Stimulated activated CD8-positive, alpha-beta memory T cell treated with anti-CD3 and anti-CD28 coated beads, Interleukin-15, amount 100 ng/mL, for 48 hours (primary cell): ENCODE measurements around the gene KRT32.

ENCODE experiments used
- DNase-seq, 2 donors: peaks; one replicate each; pipeline ENCODE4 v3.0.0-alpha.2; 2020; ENCODE audit warnings: low read depth in 2 of 2

KRT32 gene

DNA sequence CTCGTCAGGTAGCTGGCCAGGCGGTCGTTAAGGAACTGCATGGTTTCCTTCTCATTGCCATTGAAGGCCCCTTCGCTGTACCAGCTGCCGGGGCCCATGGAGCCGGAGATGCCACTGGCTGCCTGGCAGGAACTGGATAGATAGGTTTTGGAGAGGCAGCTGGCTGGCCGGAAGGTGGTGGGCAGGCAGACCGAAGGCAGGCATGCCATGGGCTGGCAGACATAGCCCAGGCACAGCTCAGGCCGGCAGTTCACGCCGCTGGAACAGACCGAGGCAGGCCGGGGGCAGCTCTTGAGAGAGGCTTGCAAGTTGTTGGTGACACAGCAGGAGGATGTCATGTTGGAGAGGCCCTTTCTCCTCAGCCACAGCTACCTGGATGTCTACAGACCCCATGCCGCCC, at the start of gene KRT32:
TSS of gene KRT32 (minus strand) at position 399 of the 400 bp plus-strand sequence. CDS start at position 338, 61 bp downstream.
- no peak for DNase-seq

DNA sequence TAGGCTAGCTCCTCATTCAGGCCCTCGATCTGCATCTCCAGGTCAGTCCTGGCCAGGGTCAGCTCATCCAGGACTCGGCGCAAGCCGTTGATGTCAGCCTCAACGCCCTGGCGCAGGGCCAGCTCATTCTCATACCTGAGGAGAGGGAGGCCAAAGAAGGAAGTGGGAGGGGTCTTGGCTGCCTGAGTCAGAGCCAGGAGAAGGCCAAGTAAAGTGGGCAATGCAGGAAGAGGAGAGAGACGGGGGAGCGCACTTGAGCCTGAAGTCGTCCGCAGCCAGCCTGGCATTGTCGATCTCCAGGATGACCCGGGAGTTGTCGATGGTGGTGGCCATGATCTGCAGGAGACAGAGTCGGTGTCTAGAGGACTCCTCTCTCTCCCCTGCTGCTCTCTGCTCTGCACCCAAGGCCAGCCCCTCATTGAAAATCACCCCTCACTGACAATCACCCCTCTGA, 49.7 kb upstream of the KRT32 start:
- no peak for DNase-seq

DNA sequence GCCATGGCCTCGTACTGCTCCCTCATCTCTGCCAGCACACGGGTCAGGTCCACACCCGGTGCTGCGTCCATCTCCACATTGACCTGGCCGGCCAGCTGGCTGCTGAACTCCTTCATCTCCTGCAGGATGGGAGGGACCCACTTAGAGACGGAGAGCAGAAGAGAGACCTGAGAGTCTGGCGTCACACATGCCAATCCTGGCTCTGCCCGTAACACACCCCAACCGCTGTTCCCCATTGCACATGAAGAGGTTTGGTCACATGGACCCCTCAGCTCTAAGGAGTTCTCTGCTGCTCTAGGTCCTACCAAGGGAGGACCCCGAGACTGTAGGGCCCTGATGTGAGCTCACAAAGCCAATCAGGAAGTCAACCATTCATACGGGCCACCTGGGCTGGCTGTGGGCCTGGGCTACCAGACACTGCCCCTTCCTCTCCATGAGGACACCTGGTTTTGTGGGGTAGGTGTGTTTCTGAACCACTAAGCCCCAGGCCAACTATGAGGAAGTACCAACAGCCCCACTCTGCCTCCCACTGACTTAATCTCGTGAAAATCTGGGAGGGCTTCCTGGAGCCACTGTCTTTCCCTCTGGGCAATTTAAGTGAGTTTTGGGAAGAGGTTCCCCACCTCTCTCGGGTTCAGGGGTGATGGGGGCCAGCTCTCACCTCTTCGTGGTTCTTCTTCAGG, 49.1 kb upstream of the KRT32 start:
- no peak for DNase-seq

DNA sequence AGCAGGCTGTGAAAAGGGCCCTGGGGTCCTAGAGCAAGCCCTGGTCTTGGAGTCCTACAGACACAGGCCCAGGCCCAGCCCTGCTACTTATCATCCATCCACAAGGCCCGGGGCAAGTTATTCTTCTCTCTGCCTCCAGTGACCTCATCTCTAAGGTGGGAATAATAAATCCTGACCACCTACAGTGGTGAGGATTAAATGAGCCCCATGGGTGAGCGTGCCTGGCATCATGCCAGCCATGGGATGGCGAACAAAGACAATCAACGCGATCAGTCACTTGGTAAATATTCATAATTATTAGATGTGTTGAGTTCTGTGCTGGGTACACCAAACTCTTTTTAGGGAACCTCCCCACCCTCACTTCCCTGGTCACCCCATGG, 46.0 kb upstream of the KRT32 start:
- DNase-seq = no peak

DNA sequence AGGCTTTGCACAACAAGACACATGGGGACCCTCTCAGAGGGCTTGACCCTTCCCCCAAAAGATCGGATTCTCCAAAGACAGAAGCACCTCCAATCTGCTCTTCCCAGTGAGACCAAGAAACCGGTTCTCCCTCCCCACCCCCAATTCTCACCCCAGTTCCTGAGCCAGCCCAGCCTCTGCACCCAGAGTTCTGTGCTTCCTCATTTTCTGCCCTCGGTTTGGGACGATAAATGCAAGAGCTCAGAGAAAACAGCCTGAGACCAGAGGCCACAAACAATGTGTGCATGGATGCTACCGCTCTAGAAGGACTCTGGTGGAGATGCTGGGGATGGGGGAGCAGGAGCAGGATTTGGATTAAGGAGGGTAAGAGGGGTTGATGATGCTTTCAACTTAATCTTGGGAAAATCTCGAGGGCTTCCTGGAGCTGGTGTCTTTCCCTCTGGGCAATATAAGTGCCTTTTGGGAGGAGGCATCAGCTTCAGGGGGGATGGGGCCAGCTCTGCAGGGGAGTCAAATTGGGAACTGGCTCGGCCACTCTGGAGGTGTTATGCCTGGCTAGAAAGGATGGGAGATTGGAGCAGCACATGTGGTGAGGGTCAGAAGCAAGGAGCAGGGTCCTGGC, 45.5 kb upstream of the KRT32 start:
- DNase-seq = no peak

DNA sequence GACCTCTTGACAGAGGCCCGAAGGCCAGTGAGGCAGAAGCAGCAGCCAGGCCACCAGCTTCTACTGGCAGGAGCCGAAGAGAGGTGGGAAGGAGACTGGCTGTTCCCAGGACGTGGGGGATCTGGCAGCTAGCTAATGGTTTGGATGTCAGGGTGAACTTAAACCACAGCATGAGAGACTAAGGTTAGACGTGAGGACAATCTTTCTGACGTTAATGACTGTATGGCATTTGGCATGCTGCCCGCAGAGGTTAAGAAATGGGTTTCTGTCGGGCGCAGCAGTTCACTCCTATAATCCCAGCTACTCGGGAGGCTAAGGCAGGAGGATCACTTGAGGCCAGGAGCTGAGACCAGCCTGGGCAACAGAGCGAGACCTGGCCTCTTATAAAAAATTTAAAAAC, 44.5 kb upstream of the KRT32 start:
- no peak for DNase-seq

DNA sequence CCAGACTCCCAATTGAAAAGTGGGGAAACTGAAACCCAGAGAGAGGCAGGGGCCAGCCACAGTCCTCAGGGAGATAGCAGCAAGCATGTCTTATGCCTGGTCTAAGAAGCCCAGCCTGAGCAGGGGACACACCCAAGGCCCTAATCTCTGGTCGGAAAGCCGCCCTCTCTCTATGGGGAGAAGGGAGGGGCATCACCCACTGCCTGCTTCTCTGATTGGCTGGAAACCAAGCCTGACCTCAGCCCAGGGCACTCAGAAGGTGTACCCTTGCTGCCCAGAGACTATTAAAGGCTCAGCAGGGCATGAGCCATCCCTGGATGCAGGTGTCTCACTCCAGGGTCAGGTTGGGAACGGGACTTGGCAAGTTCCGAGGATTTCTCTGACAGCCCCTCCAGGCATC, 43.9 kb upstream of the KRT32 start:
- DNase-seq = no peak

DNA sequence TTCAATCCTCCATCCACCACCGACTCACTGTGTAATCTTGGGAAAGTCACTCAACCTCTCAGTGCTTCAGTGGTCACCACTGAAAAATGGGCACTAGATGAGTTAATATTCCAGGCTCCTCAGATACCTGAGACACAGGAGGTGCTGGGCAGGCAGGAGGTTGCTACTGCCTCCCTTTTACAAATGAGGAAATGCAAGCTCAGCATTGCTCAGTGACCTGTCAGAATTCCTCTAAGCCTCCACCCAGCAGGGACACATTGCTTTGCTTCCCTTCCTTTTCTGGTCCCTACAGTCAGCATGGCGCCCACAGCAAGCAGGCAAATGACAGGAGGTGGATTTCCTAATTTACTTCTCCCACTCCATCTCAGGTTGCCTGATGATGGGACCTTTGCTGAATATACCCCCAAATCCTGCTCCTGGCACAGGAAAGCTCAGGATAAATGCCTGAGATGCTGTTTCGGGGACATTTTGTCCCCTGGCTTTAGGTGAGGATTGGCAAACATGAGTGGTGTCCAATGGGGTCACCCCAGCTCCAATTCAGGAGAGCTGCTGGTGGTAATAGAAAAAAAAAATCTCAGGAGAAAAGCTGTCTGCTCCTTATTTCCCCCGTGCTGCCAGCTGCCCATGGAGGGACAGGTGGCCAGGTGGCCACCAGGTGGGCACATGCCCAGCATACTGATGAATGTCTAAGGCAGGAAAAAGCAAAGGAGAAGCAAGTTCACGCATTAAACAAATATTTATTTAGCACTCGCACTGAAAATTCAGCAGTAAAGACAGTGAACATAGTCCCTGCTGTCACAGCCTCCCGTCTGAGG, 43.3 kb upstream of the KRT32 start:
- no peak for DNase-seq

DNA sequence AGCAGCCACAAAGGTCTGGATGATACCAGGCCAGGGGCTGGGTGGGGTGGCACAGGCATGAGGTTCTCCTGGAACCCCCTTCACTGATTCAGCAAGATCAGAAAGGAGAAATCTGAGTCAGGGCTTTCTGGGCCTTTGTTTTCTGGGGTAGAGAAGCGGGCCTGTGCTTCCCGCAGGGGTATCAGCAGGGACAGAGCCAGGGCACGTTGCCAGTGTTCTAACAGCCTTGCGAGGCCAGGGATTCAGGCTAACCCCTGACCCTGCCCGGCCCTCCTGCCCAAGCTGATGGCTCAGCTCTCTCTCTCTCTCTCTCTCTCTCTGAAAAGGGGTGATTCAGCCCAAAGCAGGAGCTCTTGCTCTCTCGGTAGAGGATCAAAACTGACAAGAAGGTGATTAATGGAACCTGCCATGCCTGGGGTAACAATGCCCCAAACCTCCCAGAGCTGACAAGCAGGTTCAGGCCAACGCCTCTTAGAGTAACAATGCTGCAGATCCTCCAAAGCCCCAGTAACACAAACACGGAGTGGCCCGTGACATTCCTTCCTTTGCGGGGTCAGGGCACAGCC, 40.2 kb upstream of the KRT32 start:
- no peak for DNase-seq

DNA sequence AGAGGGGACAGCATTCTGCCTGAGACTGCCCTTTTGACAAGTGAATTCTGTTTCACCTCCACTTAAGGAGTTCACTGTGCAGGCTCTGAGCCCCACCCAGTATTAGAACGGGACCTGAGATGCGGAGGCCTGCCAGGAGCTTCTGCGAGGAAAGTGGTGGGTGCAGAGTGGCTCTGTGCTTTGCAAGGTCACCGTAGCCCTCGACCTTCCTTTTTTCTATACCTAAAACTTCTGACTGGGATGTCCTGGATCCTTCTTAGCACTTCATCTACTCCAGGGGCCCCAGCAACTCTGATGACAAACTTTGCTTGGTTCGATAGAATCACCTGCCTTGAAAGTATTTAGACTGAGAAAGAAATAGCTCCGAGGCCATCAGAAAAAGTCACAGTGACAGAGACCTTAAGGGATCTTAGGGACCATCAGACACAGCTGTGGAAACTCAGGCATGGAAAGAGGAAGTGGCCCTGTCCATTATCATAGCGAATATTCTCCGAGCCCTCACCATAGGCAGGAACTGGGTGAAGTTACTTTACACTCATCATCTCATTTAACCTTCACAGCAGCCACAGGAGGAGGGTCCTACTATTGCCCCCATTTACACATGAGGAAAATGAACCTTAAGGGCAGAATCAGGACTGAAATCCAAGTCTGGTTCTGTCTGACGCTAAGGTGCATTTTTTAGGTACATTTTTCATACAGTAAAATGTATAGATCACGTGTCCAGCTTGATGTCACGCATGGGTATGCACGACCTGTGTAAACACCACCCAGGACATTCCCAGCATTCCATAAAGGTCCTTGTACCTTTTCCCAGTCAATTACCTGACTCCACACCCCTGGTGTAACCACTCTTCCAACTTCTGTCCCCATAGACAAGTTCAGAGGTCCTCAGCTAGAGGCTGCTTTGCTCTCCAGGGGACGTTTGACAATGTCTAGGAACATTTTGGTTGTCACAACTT, 38.9 kb upstream of the KRT32 start:
- no peak for DNase-seq

DNA sequence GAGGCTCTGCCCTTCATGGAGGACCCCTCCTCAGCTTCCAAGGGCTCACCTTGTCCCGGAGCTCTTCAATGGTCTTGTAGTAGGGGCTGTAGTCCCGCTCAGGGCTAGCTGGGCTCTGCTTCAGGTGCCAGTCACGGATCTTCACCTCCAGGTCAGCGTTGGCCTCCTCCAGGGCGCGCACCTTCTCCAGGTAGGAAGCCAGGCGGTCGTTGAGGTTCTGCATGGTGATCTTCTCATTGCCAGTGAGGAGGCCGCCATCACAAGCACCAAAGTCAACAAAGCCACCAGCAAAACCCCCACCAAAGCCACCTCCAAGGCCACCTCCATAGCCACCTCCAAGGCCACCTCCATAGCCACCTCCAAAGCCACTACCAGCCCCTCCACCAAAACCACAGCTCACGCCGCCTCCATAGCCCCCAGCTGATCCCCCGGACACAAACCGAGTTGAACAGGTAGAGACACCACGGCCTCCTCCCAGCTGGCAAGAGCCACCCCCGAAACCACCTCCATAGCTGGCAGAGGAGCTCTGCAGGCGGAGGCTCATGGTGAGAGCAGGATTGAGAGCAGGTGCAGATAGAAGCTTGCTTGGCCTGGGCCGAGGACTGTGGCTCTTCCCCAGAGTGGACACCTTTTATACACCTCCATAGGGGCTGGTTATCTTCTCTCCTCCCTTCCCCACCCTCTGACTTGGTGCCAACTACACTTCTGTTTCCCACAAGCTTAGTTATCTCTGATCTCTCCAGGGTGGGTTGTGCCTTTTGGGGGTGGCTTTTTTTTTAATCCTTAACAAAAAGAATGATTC, 38.0 kb upstream of the KRT32 start, which contains the start of gene KRT13:
TSS of gene KRT13 (minus strand) at position 606 of the 802 bp plus-strand sequence. CDS start at position 544, 62 bp downstream.
- DNase-seq = no peak

DNA sequence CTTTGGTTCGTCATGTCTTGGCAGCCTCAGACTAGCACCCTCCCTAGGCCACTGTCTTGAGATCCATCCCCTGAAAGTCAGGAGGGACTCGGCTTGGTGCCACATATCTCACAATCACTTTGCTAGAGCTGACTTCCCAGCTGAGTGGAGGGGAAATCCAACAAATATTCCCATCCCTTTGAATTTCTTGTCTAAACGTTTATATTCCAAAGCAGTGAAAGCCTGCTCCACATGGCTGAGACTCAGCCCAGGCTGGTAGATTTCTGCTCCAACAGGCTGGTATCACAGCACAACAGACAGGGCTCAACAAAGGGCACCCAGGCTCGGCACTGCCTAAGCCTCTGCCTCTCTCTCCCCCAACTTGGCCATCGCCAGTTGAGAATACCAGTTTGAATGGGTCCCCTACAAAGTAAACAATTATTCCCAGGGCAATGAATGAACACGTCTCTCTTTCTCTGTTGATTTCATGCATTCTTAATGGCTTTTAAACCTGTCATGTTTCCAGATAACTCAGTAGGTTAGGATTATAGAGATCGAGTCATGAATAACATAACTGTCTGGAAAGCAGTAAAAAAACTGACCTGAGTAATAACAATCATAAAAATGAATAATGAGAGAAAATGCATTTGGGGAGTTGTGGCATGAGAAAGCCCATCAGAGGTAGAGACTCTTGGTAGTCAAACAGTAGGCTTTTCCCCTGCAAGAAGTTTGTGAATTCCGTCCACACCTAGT, 37.2 kb upstream of the KRT32 start:
- DNase-seq = no peak

DNA sequence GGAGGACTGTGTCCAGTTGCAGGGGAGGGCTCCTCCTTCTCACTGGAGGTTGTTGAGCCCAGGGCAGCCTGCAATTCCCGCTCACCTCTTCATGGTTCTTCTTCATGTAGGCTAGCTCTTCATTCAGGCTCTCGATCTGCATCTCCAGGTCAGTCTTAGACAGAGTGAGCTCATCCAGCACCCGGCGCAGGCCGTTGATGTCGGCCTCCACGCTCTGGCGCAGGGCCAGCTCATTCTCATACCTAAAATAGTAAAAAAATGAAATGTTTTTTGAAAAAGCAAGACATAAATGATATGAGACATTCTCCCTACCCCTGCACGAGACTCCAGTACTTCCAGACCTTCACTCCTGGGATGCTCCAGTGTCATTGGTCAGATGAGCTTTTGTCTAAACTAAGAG, 36.0 kb upstream of the KRT32 start:
- no peak for DNase-seq

DNA sequence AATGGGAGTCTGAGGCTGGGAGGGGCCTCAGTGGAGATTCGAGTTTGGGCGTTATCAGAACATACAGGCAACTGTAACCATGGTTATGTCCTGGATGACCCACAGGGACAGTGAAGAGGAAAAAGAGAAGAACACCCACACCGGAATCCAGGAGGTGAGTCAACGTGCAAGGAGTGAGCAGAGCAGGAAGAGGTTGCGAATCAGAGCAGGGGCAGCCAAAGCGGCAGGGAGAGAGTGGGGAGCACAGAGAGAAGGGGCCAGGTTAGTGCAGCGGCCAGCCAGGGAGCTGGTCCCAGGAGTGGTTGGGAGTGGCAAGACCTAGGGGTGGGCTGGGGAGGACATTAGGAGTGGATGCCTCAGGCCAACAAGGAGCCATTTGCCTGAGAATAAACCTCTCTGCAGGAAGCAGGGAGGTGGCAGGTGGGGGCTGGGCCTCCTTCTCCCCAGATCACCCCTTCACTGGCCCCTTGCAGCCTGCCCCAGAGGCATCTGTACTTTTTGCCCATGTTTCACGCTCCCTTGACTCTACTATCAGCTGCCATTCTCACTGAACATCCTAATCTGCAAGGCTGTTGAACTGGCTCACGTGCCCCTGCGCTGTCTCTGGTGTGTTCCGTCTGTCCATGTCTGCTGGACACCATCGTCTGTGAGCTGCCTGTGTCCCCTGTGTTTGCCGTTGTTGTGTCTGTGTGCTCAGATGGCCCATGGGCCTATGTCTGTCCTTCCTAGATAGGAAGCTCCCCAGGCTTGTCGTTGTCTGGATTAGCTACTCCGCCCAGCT, 33.1 kb upstream of the KRT32 start:
- no peak for DNase-seq

DNA sequence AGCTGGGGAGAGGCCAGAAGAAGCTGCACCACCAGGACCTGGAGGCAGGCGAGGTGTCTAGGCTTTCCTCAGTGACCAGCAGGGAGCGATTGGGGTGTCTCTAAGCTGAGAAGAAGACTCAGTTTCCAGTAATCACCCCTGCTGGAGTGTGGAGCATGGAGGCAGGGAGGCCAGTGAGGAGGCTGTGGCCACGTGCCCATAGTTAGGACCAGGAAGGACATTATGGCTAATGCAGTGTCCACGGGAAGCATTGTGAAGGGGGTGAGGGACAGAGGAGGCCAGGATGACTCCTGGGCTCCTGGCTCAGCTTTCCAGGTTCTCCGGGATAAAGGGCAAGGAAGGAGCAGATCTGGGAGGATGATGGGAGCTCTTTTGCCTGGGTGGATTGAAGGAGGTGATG, 32.5 kb upstream of the KRT32 start:
- no peak for DNase-seq

DNA sequence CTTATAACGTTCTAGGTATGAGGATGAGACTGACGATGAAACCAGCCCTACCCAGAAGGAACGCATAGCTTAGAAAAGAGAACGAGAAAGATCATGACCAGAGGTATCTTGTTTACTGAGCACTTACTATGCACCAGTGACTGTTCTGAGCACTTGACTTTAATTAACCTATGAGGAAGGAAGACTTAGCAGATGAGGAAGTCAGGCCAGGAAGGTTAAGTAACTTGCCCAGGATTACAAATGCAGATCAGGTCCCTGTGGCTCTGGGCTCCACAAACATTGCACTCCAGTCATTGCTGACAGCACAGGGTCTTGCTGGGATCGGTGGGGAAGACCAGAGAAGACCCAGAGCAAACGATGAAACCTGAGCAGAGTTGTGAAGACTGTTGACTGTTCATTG, 31.1 kb upstream of the KRT32 start:
- DNase-seq = no peak

DNA sequence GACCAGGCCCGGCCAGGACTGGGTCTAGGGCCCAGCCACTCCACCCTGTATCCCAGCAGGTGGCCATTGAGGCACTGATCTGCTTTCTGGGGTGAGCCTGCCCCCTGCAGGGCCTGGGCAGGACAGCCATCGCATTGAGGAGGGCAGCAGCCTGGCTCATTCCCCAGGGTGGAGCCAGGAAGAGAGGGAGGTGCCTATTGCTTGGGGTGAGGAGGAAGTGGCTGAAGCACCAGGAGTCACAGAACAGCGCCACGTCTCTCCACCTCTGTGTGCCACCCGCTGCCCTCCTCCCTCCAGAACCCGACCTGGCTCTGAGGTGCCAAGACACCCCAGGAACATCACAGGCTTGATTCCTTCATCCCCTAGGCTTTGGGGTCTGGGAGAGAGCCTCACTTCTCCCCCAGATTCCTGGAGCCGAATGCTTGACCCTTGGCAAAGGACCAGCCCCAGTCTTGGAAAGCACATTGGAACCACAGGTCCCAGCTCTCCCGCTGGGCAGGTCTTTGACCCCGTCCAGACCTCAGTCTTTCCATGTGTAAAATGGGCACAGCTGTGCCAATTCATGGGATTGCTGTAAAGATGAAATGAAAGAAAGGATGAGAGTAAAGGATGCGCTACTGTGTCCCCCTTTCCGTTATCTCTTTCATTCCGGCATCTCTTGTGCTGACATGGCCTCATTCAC, 29.8 kb upstream of the KRT32 start:
- DNase-seq = peak; percentile 64 to 73

DNA sequence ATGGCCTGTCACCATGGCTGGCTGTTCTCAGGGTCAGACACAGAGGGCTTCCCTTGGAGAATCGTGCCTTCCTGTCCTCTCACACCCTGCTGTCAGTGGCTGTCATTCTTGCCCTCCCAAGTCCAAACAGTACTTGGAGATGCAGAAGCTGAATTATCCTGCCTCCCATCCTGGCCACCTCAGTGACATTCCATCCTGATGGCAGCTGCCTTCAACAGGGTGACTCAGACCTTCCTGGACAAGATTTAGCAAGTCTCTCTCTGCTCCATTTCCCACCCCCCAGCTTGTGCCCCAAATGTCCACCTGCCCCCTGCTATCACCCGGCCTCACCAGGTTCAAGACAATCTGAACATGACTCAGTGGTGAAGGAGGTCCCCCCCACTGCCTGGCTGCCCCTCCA, 27.3 kb upstream of the KRT32 start:
- DNase-seq = no peak
